ENCODE data around the gene HSF2. TPM values are rescaled to one million over a fixed set of nuclear protein-coding genes. Genes with fewer than 3 reads are reported as not detected.

Gene HSF2
- polyA plus RNA-seq, 2 of the 4 experiments (the other 2 are of a cell fraction): 9.2 to 25.9 TPM

GRCh38 chr6:122423734-122424133 is 24.3 kb downstream of the HSF2 start:
- ChIA-PET CTCF (interaction anchor here (0.6 kb wide), 1 partner anchor 26 kb away, joined by 3 read pairs; no protein-coding TSS in a partner anchor), POLR2A (no interaction called here)
- FAIRE-seq: no peak
- H3K4me2 ChIP-seq: no peak overlapping the region
- ATAC-seq: no peak
- TF ChIP-seq HOXB5 (CRISPR knock-in tag; IDR thresholded peaks at IDR 0.05) (no peak), FOSL2 (IDR thresholded peaks at IDR 0.05) (no peak), FOSL2 (CRISPR knock-in tag; IDR thresholded peaks at IDR 0.05) (no peak), JUN (IDR thresholded peaks at IDR 0.05) (no peak), SREBF2 (IDR thresholded peaks at IDR 0.05) (no peak), HMGXB4 (CRISPR knock-in tag; IDR thresholded peaks at IDR 0.05; ENCODE audit: borderline replicate concordance) (no peak), RNF2 (IDR thresholded peaks at IDR 0.05; ENCODE audit: borderline replicate concordance, low read depth) (no peak), BHLHE40 (IDR thresholded peaks at IDR 0.05; ENCODE audit: low read depth, low read length) (no peak), MAZ (IDR thresholded peaks at IDR 0.05; ENCODE audit: borderline replicate concordance, low read depth, low read length) (no peak), RCOR1 (IDR thresholded peaks at IDR 0.05; ENCODE audit: low read depth, low read length) (no peak)
- no peak overlapping the region for H3K27ac ChIP-seq
- no peaks in the 10 kb centered on the region for H3K4me1 ChIP-seq
- 85% methylated on average over 1 of the region's 1 CpG for WGBS (ENCODE audit: missing lambda C conversion rate)
- H3K9me3 ChIP-seq: no peaks in the 10 kb centered on the region
- H3K4me3 ChIP-seq: no peak overlapping the region
- DNase-seq (ENCODE audit: low read depth in 1 of 2, low spot score in 1 of 2): no peak

DNA sequence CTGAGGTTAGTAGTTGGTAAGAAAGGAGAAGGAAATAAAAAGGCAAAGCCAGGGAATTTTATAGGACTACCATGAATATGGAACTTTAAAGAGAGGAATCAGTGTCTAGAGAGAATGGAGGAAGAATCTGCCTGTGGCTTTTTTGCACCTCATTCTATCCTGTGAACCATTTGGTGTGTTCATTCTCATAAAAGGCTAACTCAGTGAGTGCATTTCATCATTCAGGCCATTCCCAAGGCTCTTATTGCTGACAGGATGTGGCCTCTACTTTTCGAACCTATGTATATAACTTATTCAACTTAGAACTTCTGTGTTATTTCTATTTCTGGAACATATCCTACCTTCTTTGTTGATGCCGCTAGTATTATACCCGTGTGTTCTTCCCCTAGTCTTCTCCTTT is 27.1 kb downstream of the HSF2 start:
- no peaks in the 10 kb centered on the region for H3K4me1 ChIP-seq
- TF ChIP-seq POLR2AphosphoS2 (conservative IDR thresholded peaks at IDR 0.05; ENCODE audit: low read length) (no peak), REST (IDR thresholded peaks at IDR 0.05) (no peak), KDM1A (IDR thresholded peaks at IDR 0.05; ENCODE audit: low read depth) (no peak), BHLHE40 (IDR thresholded peaks at IDR 0.05; ENCODE audit: low read depth, low read length) (no peak), MYC (IDR thresholded peaks at IDR 0.05; ENCODE audit: borderline replicate concordance, low read length) (no peak), NR3C1 (IDR thresholded peaks at IDR 0.05) (no peak), EHMT2 (IDR thresholded peaks at IDR 0.05; ENCODE audit: low read depth) (no peak), JUN (IDR thresholded peaks at IDR 0.05) (no peak)
- TF ChIP-seq, protein P1, sequence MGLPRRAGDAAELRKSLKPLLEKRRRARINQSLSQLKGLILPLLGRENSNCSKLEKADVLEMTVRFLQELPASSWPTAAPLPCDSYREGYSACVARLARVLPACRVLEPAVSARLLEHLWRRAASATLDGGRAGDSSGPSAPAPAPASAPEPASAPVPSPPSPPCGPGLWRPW (IDR thresholded peaks at IDR 0.05): no peak
- ChIA-PET CTCF (interaction anchor here (1.6 kb wide), 2 partner anchors 13 to 104 kb away, joined by 3 read pairs; no protein-coding TSS in a partner anchor), POLR2A (no interaction called here)
- FAIRE-seq (no peak), ATAC-seq (no peak), DNase-seq (ENCODE audit: low read depth in 1 of 2, low spot score in 1 of 2) (no peak)
- no peak overlapping the region for H3K4me3 ChIP-seq
- H3K4me2 ChIP-seq: no peak overlapping the region
- no peak overlapping the region for H3K27ac ChIP-seq
- whole genome bisulfite sequencing (ENCODE audit: missing lambda C conversion rate): 93% methylated on average over 3 of the region's 3 CpGs
- no peaks in the 10 kb centered on the region for H3K9me3 ChIP-seq

- CTCF ChIA-PET: no interaction called here
- Histone ChIP-seq H3K4me1 (no peaks in the 10 kb centered on the region), H3K4me3 (no peak overlapping the region), H3K27ac (no peak overlapping the region), H3K9me3 (no peaks in the 10 kb centered on the region), H3K4me2 (no peak overlapping the region)
- WGBS (ENCODE audit: missing lambda C conversion rate): 82% methylated on average over 1 of the region's 1 CpG
- TF ChIP-seq ELK1 (IDR thresholded peaks at IDR 0.05; ENCODE audit: low read depth, low read length) (no peak), CEBPB (IDR thresholded peaks at IDR 0.05) (no peak), MAZ (IDR thresholded peaks at IDR 0.05; ENCODE audit: borderline replicate concordance, low read depth, low read length) (no peak), RAD21 (conservative IDR thresholded peaks at IDR 0.05 in 1 of 2, IDR thresholded peaks at IDR 0.05 in 1 of 2) (no peak), NR3C1 (IDR thresholded peaks at IDR 0.05) (no peak), CBX8 (IDR thresholded peaks at IDR 0.05) (no peak), TFCP2L1 (CRISPR knock-in tag; IDR thresholded peaks at IDR 0.05) (no peak), ZFP36 (IDR thresholded peaks at IDR 0.05; ENCODE audit: borderline replicate concordance, partially characterized antibody) (no peak), HDAC2 (IDR thresholded peaks at IDR 0.05) (no peak), GATA3 (IDR thresholded peaks at IDR 0.05; ENCODE audit: borderline replicate concordance) (no peak), KDM1A (IDR thresholded peaks at IDR 0.05; ENCODE audit: low read depth) (no peak), HEYL (CRISPR knock-in tag; IDR thresholded peaks at IDR 0.05) (no peak), BCL3 (IDR thresholded peaks at IDR 0.05) (no peak), HOXB5 (CRISPR knock-in tag; IDR thresholded peaks at IDR 0.05) (no peak), BHLHE40 (IDR thresholded peaks at IDR 0.05; ENCODE audit: low read depth, low read length) (no peak), EHF (CRISPR knock-in tag; IDR thresholded peaks at IDR 0.05) (no peak)
- ATAC-seq: no peak
- POLR2A ChIA-PET: no interaction called here
- DNase-seq (ENCODE audit: low read depth in 1 of 2, low spot score in 1 of 2): no peak
- FAIRE-seq: no peak
These were observed 29.3 kb downstream of the HSF2 start for GRCh38 chr6:122428781-122429180.
